HEK293T (cell line): ENCODE data around the gene SLC17A4.

Experiments used
- CTCF ChIA-PET: fragments of 350-600 bp; formaldehyde crosslinking; extraction: SDS; loops from one replicate; lab custom pipeline; 2021; ENCODE audit warnings: antibody characterized with exemption, inconsistent platforms; lab: Yijun Ruan, JAX
- POLR2A ChIA-PET: fragments of 350-600 bp; formaldehyde crosslinking; extraction: SDS; loops from one replicate; lab custom pipeline; 2020; ENCODE audit warnings: antibody characterized with exemption, inconsistent platforms; lab: Yijun Ruan, JAX
- DNase-seq: peaks from one replicate; pipeline ENCODE4 v3.0.0; 2012; ENCODE audit warnings: mixed read lengths; ENCODE audit errors: extremely low spot score
- ARNT ChIP-seq: fragments of 450-650 bp; IDR thresholded peaks from 2 replicates; pipeline ENCODE4 v1.6.1; 2017; ENCODE audit warnings: mild to moderate bottlenecking
- BHLHE40 ChIP-seq: fragments of 450-650 bp; IDR thresholded peaks from 2 replicates; pipeline ENCODE4 v1.6.1; 2016; ENCODE audit warnings: mild to moderate bottlenecking, moderate library complexity, borderline replicate concordance
- CTBP1 ChIP-seq: fragments of 450-650 bp; IDR thresholded peaks from 2 replicates; pipeline ENCODE4 v1.6.1; 2016; ENCODE audit warnings: borderline replicate concordance
- ELF4 ChIP-seq: fragments of 450-650 bp; IDR thresholded peaks from 2 replicates; pipeline ENCODE4 v1.6.1; 2017; ENCODE audit warnings: antibody characterized with exemption
- FOXA1 ChIP-seq: fragments of 450-650 bp; IDR thresholded peaks from 2 replicates; pipeline ENCODE4 v1.6.1; 2016; ENCODE audit warnings: mild to moderate bottlenecking
- FOXK2 ChIP-seq: fragments of 450-650 bp; IDR thresholded peaks from 2 replicates; pipeline ENCODE4 v1.6.1; 2016; ENCODE audit warnings: mild to moderate bottlenecking
- FOXM1 ChIP-seq: fragments of 450-650 bp; IDR thresholded peaks from 2 replicates; pipeline ENCODE4 v1.6.1; 2017; ENCODE audit warnings: mild to moderate bottlenecking, borderline replicate concordance
- HDGF ChIP-seq: fragments of 450-650 bp; IDR thresholded peaks from 2 replicates; pipeline ENCODE4 v1.6.1; 2017; ENCODE audit warnings: antibody characterized with exemption, borderline replicate concordance
- L3MBTL2 ChIP-seq: fragments of 450-650 bp; conservative IDR thresholded peaks from 2 replicates; pipeline ENCODE4 v1.6.1; 2016; ENCODE audit warnings: mild to moderate bottlenecking
- LEF1 ChIP-seq: fragments of 450-650 bp; IDR thresholded peaks from 2 replicates; pipeline ENCODE4 v1.6.1; 2017; ENCODE audit warnings: mild to moderate bottlenecking, borderline replicate concordance
- NFRKB ChIP-seq: fragments of 450-650 bp; IDR thresholded peaks from 2 replicates; pipeline ENCODE4 v1.6.1; 2016; ENCODE audit warnings: mild to moderate bottlenecking, moderate library complexity
- PKNOX1 ChIP-seq: fragments of 450-650 bp; IDR thresholded peaks from 2 replicates; pipeline ENCODE4 v1.6.1; 2016
- SP1 ChIP-seq: fragments of 450-650 bp; IDR thresholded peaks from 2 replicates; pipeline ENCODE4 v1.6.1; 2017
- SUZ12 ChIP-seq: fragments of 450-650 bp; IDR thresholded peaks from 2 replicates; pipeline ENCODE4 v1.6.1; 2016; ENCODE audit warnings: mild to moderate bottlenecking
- TARDBP ChIP-seq: fragments of 450-650 bp; IDR thresholded peaks from 2 replicates; pipeline ENCODE4 v1.6.1; 2016
- ZNF384 ChIP-seq: fragments of 450-650 bp; IDR thresholded peaks from 2 replicates; pipeline ENCODE4 v1.6.1; 2016

The SLC17A4 gene, protein sequence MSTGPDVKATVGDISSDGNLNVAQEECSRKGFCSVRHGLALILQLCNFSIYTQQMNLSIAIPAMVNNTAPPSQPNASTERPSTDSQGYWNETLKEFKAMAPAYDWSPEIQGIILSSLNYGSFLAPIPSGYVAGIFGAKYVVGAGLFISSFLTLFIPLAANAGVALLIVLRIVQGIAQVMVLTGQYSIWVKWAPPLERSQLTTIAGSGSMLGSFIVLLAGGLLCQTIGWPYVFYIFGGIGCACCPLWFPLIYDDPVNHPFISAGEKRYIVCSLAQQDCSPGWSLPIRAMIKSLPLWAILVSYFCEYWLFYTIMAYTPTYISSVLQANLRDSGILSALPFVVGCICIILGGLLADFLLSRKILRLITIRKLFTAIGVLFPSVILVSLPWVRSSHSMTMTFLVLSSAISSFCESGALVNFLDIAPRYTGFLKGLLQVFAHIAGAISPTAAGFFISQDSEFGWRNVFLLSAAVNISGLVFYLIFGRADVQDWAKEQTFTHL

GRCh38 chr6:25754535-25754934 lies at the start of gene SLC17A4:
Gene SLC17A4, plus strand, starts transcription at chr6:25754742. Its CDS starts 7,221 bp downstream, at chr6:25761963.
- TF ChIP-seq PKNOX1: no peak
- TF ChIP-seq ARNT: no peak
- TF ChIP-seq BHLHE40: no peak
- TF ChIP-seq TARDBP: no peak
- no peak for TF ChIP-seq FOXA1
- TF ChIP-seq LEF1: no peak
- TF ChIP-seq NFRKB: no peak
- TF ChIP-seq L3MBTL2: no peak
- no peak for TF ChIP-seq HDGF
- TF ChIP-seq ELF4: no peak
- TF ChIP-seq SUZ12: no peak
- TF ChIP-seq SP1: no peak
- no peak for TF ChIP-seq ZNF384
- TF ChIP-seq FOXK2: no peak
- no peak for TF ChIP-seq CTBP1
- no peak for TF ChIP-seq FOXM1
- POLR2A ChIA-PET: no interaction called here
- no peak for DNase-seq
- CTCF ChIA-PET: no interaction called here

- CTCF ChIA-PET: interaction anchor here (0.6 to 1.4 kb wide), 2 partner anchors 13 to 195 kb away, joined by 3 to 4 read pairs; no protein-coding TSS in a partner anchor
- POLR2A ChIA-PET: no interaction called here
- TF ChIP-seq ZNF384: no peak
- no peak for DNase-seq
These were observed 48.1 kb upstream of the SLC17A4 start for GRCh38 chr6:25706314-25707014.

DNA sequence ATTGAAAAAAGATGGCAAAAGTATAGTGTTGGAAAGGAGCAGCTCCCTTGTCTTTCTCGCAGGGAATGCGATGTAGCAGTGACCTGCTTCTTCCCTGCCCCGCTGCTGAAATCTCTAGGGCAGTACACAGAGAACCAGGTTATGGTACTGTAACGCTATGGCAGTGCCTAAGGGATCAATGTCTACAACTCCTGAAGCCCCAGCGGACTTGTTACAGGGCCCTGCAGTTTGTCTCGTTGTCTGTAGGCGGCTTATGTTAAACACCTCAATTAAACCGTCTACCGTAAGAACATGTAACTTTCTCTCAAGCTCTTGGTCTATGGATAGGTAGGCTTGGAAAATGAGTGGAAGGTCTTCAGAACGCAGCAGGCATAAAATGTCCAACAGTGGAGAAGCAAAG lies 44.8 kb upstream of the SLC17A4 start:
- TF ChIP-seq SP1 (no peak), NFRKB (no peak), SUZ12 (no peak), ELF4 (no peak), PKNOX1 (no peak), BHLHE40 (no peak), LEF1 (no peak), FOXM1 (no peak), FOXA1 (no peak), ZNF384 (no peak), ARNT (no peak)
- ChIA-PET POLR2A (no interaction called here), CTCF (interaction anchor here (0.8 kb wide), 1 partner anchor 9 kb away, joined by 4 read pairs; no protein-coding TSS in a partner anchor)
- no peak for DNase-seq

DNA sequence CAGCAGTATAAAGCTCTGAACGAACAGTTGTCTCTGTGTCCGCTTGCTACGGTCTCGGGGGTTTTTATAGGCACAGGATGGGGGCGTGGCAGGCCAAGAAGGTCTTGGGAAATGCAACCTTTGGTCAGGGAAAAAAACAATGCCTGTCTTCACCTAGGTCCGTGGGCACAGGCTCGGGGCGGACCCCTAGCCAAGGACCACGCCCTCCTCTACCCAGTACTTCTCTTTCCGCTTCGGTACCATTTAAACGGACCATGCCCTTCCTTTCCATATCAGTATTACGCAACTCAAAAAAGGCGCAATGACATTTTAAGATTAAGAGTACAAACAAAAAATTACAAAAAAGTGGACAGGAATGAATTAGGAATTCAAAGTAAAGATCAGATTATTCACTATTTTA lies 44.3 kb upstream of the SLC17A4 start:
- no peak for DNase-seq
- CTCF ChIA-PET: no interaction called here
- TF ChIP-seq ARNT (no peak), TARDBP (no peak), ELF4 (no peak), ZNF384 (no peak), LEF1 (no peak), FOXM1 (no peak), PKNOX1 (no peak), HDGF (no peak), FOXK2 (no peak), NFRKB (no peak), BHLHE40 (no peak), FOXA1 (no peak)
- POLR2A ChIA-PET: no interaction called here

DNA sequence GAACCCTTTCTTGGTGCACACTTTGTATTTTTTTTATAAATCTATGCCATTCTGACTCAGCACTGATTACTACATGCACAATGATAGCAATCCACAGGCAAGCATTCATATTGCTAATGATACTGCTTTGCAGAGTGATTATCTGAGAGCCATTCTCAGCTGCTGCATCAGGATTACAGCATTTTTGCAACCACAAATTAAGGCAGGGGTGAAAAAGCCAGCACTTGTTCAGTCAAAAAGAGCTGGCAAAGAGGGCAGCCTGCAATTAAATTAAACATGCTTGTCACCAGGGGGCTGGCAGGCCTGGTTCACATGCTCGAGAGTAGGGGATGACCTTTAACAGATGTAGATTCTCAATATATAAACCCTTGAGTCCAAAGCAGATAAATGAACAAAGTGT lies 40.7 kb upstream of the SLC17A4 start:
- ChIA-PET CTCF (no interaction called here), POLR2A (no interaction called here)
- no peak for DNase-seq
- TF ChIP-seq HDGF (no peak), NFRKB (no peak), BHLHE40 (no peak), ELF4 (no peak), PKNOX1 (no peak), TARDBP (no peak), LEF1 (no peak), ARNT (no peak), FOXK2 (no peak), SP1 (no peak), FOXA1 (no peak), FOXM1 (no peak), CTBP1 (no peak)
